Measurements from ENCODE around the gene NFIA. TPM values are rescaled to one million over a fixed set of nuclear protein-coding genes. Genes with fewer than 3 reads are reported as not detected.

Gene NFIA
- total and polyA plus RNA-seq, 2 of the 13 experiments (the other 11 are each of a cell fraction or from before 2014, with no cell fraction given): 14.7 to 28.5 TPM

DNA sequence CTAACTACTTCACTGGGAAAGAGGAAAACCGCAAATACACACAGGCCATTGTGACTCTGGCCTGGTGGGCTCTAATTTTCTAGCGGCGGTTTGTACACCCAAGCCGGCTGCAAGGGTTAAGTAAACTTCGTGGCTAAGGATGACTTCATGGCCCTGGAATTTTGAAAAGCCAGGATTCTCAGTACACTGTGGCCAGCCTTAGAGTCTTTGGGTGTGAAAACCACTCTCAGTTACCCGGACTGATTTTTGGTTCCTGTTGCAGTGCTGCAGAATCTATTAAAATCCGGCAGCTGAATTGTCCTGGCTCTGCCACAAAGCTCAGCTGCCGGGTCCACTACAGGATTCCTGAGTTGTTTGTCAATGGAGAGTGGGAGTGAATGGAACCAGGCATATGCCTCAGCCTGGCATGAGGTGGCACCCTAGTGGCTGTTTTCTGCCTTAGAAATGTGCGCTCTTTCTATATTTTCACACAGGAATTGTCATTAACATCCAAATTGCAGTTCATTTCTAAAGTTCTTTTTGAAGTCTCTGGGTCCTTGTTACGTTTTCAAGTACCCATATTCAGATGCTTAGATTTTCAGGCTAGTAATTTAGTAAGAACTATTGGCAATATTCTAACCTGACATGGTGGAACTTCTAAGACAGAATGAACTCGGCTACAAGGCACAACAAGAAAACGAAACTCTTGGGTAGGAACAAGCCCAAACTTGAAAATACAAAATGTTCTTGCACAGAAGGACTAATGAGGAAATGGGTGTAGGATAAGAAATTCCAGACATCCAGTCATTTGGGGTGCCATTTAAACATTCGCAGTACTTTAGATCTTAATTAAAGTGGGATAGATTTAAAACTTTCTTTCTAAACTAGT is 255.9 kb downstream of the NFIA start:
- CTCF ChIA-PET (ENCODE audit: low intra/inter-chr PET ratio, low total read pairs): interaction anchor here (1.5 kb wide), 1 partner anchor 287 kb away, joined by 5 read pairs; no protein-coding TSS in a partner anchor
- TF ChIP-seq, protein P1, sequence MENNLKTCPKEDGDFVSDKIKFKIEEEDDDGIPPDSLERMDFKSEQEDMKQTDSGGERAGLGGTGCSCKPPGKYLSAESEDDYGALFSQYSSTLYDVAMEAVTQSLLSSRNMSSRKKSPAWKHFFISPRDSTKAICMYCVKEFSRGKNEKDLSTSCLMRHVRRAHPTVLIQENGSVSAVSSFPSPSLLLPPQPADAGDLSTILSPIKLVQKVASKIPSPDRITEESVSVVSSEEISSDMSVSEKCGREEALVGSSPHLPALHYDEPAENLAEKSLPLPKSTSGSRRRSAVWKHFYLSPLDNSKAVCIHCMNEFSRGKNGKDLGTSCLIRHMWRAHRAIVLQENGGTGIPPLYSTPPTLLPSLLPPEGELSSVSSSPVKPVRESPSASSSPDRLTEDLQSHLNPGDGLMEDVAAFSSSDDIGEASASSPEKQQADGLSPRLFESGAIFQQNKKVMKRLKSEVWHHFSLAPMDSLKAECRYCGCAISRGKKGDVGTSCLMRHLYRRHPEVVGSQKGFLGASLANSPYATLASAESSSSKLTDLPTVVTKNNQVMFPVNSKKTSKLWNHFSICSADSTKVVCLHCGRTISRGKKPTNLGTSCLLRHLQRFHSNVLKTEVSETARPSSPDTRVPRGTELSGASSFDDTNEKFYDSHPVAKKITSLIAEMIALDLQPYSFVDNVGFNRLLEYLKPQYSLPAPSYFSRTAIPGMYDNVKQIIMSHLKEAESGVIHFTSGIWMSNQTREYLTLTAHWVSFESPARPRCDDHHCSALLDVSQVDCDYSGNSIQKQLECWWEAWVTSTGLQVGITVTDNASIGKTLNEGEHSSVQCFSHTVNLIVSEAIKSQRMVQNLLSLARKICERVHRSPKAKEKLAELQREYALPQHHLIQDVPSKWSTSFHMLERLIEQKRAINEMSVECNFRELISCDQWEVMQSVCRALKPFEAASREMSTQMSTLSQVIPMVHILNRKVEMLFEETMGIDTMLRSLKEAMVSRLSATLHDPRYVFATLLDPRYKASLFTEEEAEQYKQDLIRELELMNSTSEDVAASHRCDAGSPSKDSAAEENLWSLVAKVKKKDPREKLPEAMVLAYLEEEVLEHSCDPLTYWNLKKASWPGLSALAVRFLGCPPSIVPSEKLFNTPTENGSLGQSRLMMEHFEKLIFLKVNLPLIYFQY (CRISPR knock-in tag; IDR thresholded peaks at IDR 0.05; ENCODE audit: borderline replicate concordance): no peak
- TF ChIP-seq, protein P2, sequence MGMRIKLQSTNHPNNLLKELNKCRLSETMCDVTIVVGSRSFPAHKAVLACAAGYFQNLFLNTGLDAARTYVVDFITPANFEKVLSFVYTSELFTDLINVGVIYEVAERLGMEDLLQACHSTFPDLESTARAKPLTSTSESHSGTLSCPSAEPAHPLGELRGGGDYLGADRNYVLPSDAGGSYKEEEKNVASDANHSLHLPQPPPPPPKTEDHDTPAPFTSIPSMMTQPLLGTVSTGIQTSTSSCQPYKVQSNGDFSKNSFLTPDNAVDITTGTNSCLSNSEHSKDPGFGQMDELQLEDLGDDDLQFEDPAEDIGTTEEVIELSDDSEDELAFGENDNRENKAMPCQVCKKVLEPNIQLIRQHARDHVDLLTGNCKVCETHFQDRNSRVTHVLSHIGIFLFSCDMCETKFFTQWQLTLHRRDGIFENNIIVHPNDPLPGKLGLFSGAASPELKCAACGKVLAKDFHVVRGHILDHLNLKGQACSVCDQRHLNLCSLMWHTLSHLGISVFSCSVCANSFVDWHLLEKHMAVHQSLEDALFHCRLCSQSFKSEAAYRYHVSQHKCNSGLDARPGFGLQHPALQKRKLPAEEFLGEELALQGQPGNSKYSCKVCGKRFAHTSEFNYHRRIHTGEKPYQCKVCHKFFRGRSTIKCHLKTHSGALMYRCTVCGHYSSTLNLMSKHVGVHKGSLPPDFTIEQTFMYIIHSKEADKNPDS (CRISPR knock-in tag; IDR thresholded peaks at IDR 0.05): no peak
- TF ChIP-seq FOXK2 (IDR thresholded peaks at IDR 0.05) (no peak), ZNF747 (CRISPR knock-in tag; IDR thresholded peaks at IDR 0.05; ENCODE audit: borderline replicate concordance) (no peak), KLF15 (CRISPR knock-in tag; IDR thresholded peaks at IDR 0.05; ENCODE audit: borderline replicate concordance) (no peak), PCBP2 (optimal IDR thresholded peaks at IDR 0.05; ENCODE audit: low read depth, low read length, poor library complexity, severe bottlenecking) (no peak), ZBTB8A (CRISPR knock-in tag; IDR thresholded peaks at IDR 0.05; ENCODE audit: borderline replicate concordance, low read depth) (no peak), ZNF773 (CRISPR knock-in tag; IDR thresholded peaks at IDR 0.05; ENCODE audit: borderline replicate concordance) (no peak), FOXM1 (CRISPR knock-in tag; IDR thresholded peaks at IDR 0.05) (no peak), ZNF543 (CRISPR knock-in tag; IDR thresholded peaks at IDR 0.05) (no peak), DMAP1 (CRISPR knock-in tag; IDR thresholded peaks at IDR 0.05) (no peak)
- TF ChIP-seq, protein P3, sequence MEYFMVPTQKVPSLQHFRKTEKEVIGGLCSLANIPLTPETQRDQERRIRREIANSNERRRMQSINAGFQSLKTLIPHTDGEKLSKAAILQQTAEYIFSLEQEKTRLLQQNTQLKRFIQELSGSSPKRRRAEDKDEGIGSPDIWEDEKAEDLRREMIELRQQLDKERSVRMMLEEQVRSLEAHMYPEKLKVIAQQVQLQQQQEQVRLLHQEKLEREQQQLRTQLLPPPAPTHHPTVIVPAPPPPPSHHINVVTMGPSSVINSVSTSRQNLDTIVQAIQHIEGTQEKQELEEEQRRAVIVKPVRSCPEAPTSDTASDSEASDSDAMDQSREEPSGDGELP (IDR thresholded peaks at IDR 0.05; ENCODE audit: borderline replicate concordance, low read depth): peak; percentile 35; the same call in 1 of the 2 replicates
- TF ChIP-seq, protein P4, sequence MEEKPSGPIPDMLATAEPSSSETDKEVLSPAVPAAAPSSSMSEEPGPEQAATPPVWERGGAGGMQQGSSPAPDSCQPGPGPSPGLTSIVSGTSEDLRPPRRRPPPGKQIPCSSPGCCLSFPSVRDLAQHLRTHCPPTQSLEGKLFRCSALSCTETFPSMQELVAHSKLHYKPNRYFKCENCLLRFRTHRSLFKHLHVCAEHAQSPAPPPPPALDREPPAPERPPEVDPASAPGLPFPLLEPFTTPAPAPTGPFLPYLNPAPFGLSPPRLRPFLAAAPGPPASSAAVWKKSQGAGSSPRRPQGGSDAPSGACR (CRISPR knock-in tag; IDR thresholded peaks at IDR 0.05): no peak
- TF ChIP-seq, protein P5, sequence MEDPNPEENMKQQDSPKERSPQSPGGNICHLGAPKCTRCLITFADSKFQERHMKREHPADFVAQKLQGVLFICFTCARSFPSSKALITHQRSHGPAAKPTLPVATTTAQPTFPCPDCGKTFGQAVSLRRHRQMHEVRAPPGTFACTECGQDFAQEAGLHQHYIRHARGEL (CRISPR knock-in tag; IDR thresholded peaks at IDR 0.05): no peak

More for the DNA sequence above, 255.9 kb downstream of the NFIA start:
- peak; percentile 95 for ATAC-seq
- in situ Hi-C loops (cut with HindIII; ENCODE audit: extremely low pct_ligation_motif_present, low pct_unique_long_range_greater_than_20kb) (loop anchor here (5.0 kb wide), 1 partner anchor 286 kb away; no protein-coding TSS in a partner anchor), intact Hi-C loops (cut with micrococcal nuclease; ENCODE audit: unreplicated experiment) (loop anchor here (1.0 to 5.0 kb wide), 5 partner anchors 45 to 287 kb away; no protein-coding TSS in a partner anchor)
- TSS peak; percentile 28 for BruUV-seq (replicated peaks)
- H4K20me1 ChIP-seq (ENCODE audit: insufficient read depth, low read length): no peaks in the 10 kb centered on the region; the same call in 1 of the 2 replicates
- peak overlapping the region; percentile 78 for H3K27ac ChIP-seq (ENCODE audit: extremely low read length, insufficient read depth, low read length)
- peak overlapping the region; percentile 56 for H3K9ac ChIP-seq (ENCODE audit: insufficient read depth, low read depth, low read length)
- H3K9me3 ChIP-seq (ENCODE audit: low read length): no peaks in the 10 kb centered on the region
- 19% methylated on average over 13 of the region's 13 CpGs for WGBS (ENCODE audit: low lambda C conversion rate)
- peak; percentile 91 for DNase-seq (ENCODE audit: low spot score)
- peak overlapping the region; percentile 7 to 39 (median 37); a peak in 2 of 6 replicates for H3K4me3 ChIP-seq (replicated peaks in 1 of 3; ENCODE audit: insufficient read depth in 1 of 3, low read depth in 2 of 3, low read length in 3 of 3)
- peaks cover 10% of the 10 kb centered on the region for H3K79me2 ChIP-seq (ENCODE audit: insufficient read depth, low read length)
- H3K4me1 ChIP-seq (ENCODE audit: insufficient read depth, low read length): peaks cover 47% of the 10 kb centered on the region
- no peaks in the 10 kb centered on the region for H3K27me3 ChIP-seq (ENCODE audit: control insufficient read depth in 1 of 2, insufficient read depth in 2 of 2, low read length in 2 of 2)
- H3K4me2 ChIP-seq (ENCODE audit: low read depth, low read length): peak overlapping the region; percentile 67
- H3K36me3 ChIP-seq (replicated peaks in 1 of 2; ENCODE audit: control insufficient read depth in 1 of 2, insufficient read depth in 2 of 2, low read length in 2 of 2): peaks cover 5 to 17% of the 10 kb centered on the region in 2 experiments
- no peak overlapping the region for H2AFZ ChIP-seq (ENCODE audit: low read length)
- peak; percentile 71 for FAIRE-seq
- POLR2A ChIA-PET: interaction anchor here (0.9 to 1.6 kb wide), 3 partner anchors 38 to 181 kb away, joined by 3 to 4 read pairs (median 3); no protein-coding TSS in a partner anchor
